CD4-positive, alpha-beta memory T cell (primary cell): ENCODE data around the gene HOXD12. TPM values are rescaled to one million over a fixed set of nuclear protein-coding genes. Genes with fewer than 3 reads are reported as not detected.

Experiments used
- CTCF ChIA-PET: fragments of 350-600 bp; sonication (Branson Sonifier 250); formaldehyde crosslinking; loops from one replicate; lab custom pipeline; 2021; ENCODE audit warnings: inconsistent platforms; ENCODE audit not compliant: partially characterized antibody; lab: Charles Lee
- POLR2A ChIA-PET: fragments of 350-600 bp; sonication (Branson Sonifier 250); formaldehyde crosslinking; loops from one replicate; lab custom pipeline; 2021; ENCODE audit not compliant: partially characterized antibody; lab: Charles Lee
- DNase-seq, 5 donors: peaks; one replicate each; pipeline versions ENCODE4 v3.0.0 to v3.0.0-alpha.2; 2020 to 2022; ENCODE audit warnings: mixed read lengths in 1 of 5
- H3K27ac ChIP-seq: one replicate; pipeline ENCODE4 v1.7.0; 2013; ENCODE audit warnings: low read depth, low read length
- H3K27me3 ChIP-seq: 2 replicates; pipeline ENCODE4 v1.7.0; 2013; ENCODE audit warnings: mild to moderate bottlenecking, low read length, moderate library complexity; ENCODE audit not compliant: insufficient read depth
- H3K36me3 ChIP-seq: 2 replicates; pipeline ENCODE4 v1.7.0; 2013; ENCODE audit warnings: mild to moderate bottlenecking, low read length, moderate library complexity; ENCODE audit not compliant: insufficient read depth
- H3K4me1 ChIP-seq: 2 replicates; pipeline ENCODE4 v1.7.0; 2013; ENCODE audit warnings: mild to moderate bottlenecking, low read length, moderate library complexity; ENCODE audit not compliant: insufficient read depth
- H3K4me3 ChIP-seq, 2 donors: one replicate each; pipeline ENCODE4 v1.7.0; 2013; ENCODE audit warnings: low read length in 2 of 2, mild to moderate bottlenecking in 1 of 2
- H3K9me3 ChIP-seq, 2 donors: one replicate each; pipeline ENCODE4 v1.7.0; 2013; ENCODE audit warnings: low read length in 2 of 2, control low read depth in 1 of 2; ENCODE audit not compliant: control insufficient read depth in 1 of 2
- H3K27ac Mint-ChIP-seq, 7 donors: one replicate each; pipeline ENCODE4 v1.8.0; 2020 to 2021; ENCODE audit warnings: mixed read lengths in 7 of 7, mild to moderate bottlenecking in 6 of 7, inconsistent platforms in 3 of 7, moderate library complexity in 3 of 7
- H3K27me3 Mint-ChIP-seq, 2 donors: one replicate each; pipeline ENCODE4 v1.8.0; 2020 to 2021; ENCODE audit warnings: mixed read lengths in 2 of 2
- H3K36me3 Mint-ChIP-seq, 2 donors: one replicate each; pipeline ENCODE4 v1.8.0; 2020 to 2021; ENCODE audit warnings: mixed read lengths in 2 of 2, inconsistent platforms in 1 of 2, mild to moderate bottlenecking in 1 of 2
- H3K4me1 Mint-ChIP-seq, 4 donors: one replicate each; pipeline ENCODE4 v1.8.0; 2020 to 2021; ENCODE audit warnings: mixed read lengths in 4 of 4, mild to moderate bottlenecking in 1 of 4
- H3K4me3 Mint-ChIP-seq, 8 donors: one replicate each; pipeline ENCODE4 v1.8.0; 2020 to 2021; ENCODE audit warnings: mixed read lengths in 8 of 8, mild to moderate bottlenecking in 7 of 8, moderate library complexity in 6 of 8, inconsistent platforms in 3 of 8
- H3K9me3 Mint-ChIP-seq, 8 donors: one replicate each; pipeline ENCODE4 v1.8.0; 2020 to 2021; ENCODE audit warnings: mixed read lengths in 8 of 8, mild to moderate bottlenecking in 5 of 8, inconsistent platforms in 3 of 8, moderate library complexity in 1 of 8
- intact Hi-C: fragments of 100-400 bp; cut with micrococcal nuclease; formaldehyde crosslinking; loops from one replicate; pipeline ENCODE4 v1.15.1; 2023
- polyA plus RNA-seq, 2 donors: library from polyadenylated mRNA; unstranded; fragments of 300-500 nt; fragmentation: Illumina TruSeq; gene quantifications; one replicate each; pipeline ENCODE4 v1.2.3, GENCODE V29; 2021
- total RNA-seq, 2 experiments: library from RNA; stranded (reverse); gene quantifications; one replicate each; pipeline ENCODE4 v1.2.3, GENCODE V29; 2021

Gene HOXD12
- total and polyA plus RNA-seq, 4 experiments from 2014 or later = not detected

DNA sequence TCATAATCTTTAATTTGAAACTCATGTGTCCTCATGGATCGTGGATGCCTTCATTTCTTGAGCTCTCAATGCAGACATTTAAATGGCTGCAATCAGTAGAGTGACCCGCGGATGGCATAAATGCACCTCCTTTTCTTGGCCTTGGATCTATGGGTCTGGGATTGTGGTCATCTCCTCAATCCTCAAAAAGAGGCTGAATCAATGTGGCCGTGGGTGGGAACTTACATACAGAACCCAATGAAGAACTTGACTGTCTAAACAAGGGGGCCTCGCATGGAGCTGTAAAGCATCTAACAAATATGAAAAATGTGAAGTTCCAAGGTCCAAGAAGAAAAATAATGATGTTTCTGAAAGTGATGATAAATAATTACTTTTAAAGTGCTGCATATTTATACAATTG is 4.2 kb upstream of the HOXD12 start:
- ChIA-PET CTCF (interaction anchor here (0.8 to 4.1 kb wide), 3 partner anchors 37 to 1201 kb away, joined by 3 to 111 read pairs (median 3); no protein-coding TSS in a partner anchor), POLR2A (interaction anchor here (1.9 kb wide), 1 partner anchor 36 kb away, joined by 5 read pairs; no protein-coding TSS in a partner anchor)
- H3K4me3 Mint-ChIP-seq = peak overlapping the region in 1 of 8 donors; percentile 18
- peak overlapping the region in 1 of 7 donors; percentile 28 for H3K27ac Mint-ChIP-seq
- peaks cover 18 to 52% (median 36%) of the 10 kb centered on the region in 4 donors for H3K4me1 Mint-ChIP-seq
- Histone ChIP-seq H3K27ac (no peak overlapping the region), H3K27me3 (peaks cover 81% of the 10 kb centered on the region), H3K4me3 (no peak overlapping the region), H3K4me1 (peaks cover 27% of the 10 kb centered on the region), H3K36me3 (no peaks in the 10 kb centered on the region), H3K9me3 (no peaks in the 10 kb centered on the region)
- DNase-seq = no peak
- H3K36me3 Mint-ChIP-seq = peaks cover 7 to 8% of the 10 kb centered on the region in 2 donors
- intact Hi-C loops = no loop called here
- H3K9me3 Mint-ChIP-seq = peaks cover 0 to 43% (median 27%) of the 10 kb centered on the region in 8 donors
- peaks cover 77 to 79% of the 10 kb centered on the region in 2 donors for H3K27me3 Mint-ChIP-seq

DNA sequence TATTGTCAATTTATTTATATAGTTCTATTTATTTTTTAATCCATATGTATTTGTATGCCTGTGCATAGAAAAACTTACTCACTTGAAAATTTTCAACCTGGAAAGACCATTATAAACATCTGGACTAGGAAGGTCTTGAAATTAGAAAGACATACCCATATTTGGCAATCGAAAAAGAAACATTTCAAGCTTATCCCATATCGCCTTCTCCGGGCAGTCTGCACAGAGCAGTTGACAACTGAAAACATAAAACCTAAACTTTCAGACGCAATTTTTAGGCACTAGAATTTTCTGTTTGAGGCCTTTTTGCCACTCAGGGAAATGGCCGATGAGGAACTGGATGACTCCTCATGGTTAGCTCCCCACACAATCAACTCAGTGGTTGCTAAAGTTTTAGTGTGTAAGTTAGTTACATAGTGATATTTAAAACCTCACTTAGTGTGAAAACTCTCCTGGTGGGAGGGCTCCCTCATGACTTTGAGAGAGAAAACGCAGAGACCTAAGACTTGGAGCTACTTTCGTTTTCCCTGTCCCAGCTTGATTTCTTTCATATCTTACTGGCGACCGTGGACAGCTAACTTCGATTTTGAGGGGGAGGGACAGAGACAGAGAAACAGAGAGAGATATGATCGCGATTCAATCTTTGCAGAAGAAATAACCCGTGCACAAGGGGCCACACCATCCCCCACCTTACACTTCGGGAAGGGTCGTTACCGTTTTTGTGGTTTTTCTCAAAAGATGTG is 3.2 kb upstream of the HOXD12 start:
- peaks cover 0 to 41% (median 20%) of the 10 kb centered on the region in 8 donors for H3K9me3 Mint-ChIP-seq
- H3K27me3 Mint-ChIP-seq = peaks cover 77 to 78% of the 10 kb centered on the region in 2 donors
- peak overlapping the region in 2 of 7 donors; percentile 75 to 83 for H3K27ac Mint-ChIP-seq
- Histone ChIP-seq H3K36me3 (no peaks in the 10 kb centered on the region), H3K9me3 (no peaks in the 10 kb centered on the region), H3K4me3 (peak overlapping the region; percentile 1 to 54), H3K4me1 (peaks cover 27% of the 10 kb centered on the region), H3K27ac (no peak overlapping the region), H3K27me3 (peaks cover 80% of the 10 kb centered on the region)
- intact Hi-C loops = loop anchor here (1.0 to 2.0 kb wide), 3 partner anchors 8 to 1060 kb away; no protein-coding TSS in a partner anchor
- ChIA-PET POLR2A (interaction anchor here (1.2 to 1.9 kb wide), 2 partner anchors 11 to 35 kb away, joined by 3 to 5 read pairs; no protein-coding TSS in a partner anchor), CTCF (interaction anchor here (0.7 to 4.1 kb wide), 17 partner anchors 11 to 1200 kb away, joined by 3 to 111 read pairs (median 3); no protein-coding TSS in a partner anchor)
- peak overlapping the region; percentile 51 to 87 (median 82) for H3K4me3 Mint-ChIP-seq
- DNase-seq = no peak
- H3K36me3 Mint-ChIP-seq = peaks cover 7 to 8% of the 10 kb centered on the region in 2 donors
- H3K4me1 Mint-ChIP-seq = peaks cover 18 to 47% (median 35%) of the 10 kb centered on the region in 4 donors

DNA sequence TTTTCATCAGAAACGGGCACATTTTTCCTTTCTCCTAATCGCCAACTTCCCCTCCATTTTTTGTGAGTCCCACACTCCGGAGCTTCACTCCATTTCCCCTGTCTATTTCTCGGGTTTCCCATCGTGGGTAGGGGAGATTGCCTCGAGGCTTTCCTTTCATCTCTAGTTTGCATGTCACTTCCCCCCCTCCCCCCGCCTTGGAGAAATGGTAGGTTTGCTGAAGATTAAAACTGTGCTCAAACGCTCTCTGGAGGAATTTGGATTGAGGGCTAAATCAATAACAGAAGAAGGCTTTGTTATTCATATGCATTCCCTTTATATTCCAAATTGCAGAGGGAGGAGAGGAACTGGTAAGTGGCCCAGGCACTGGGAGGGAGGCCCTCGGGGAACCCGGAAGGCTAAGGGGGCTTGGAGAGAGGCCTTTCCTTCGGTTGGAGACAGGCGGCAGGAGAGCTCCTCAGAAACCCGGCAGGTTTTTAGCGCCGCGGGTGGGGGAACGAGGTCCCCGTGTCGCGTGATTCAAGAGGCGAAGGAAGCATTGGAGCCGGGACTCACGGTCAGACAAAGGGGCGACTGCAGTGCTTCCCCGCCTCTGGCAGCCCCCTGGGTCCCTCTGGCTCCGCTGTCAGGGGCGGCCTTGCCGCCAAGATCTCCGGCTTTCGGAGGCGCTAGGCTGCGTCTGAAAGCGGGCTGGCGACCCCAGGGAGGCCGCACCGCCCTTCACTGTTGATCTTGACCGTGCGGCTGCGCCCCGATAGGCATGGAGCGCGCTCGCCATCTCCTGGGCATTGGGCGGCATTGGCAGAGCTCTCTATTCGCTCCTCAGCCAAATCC is 2.4 kb upstream of the HOXD12 start:
- peak in 4 of 5 donors; percentile 56 to 61 (median 56) for DNase-seq
- Mint-ChIP-seq H3K27ac (peak overlapping the region in 3 of 7 donors; percentile 3 to 83 (median 42)), H3K36me3 (peaks cover 0 to 8% of the 10 kb centered on the region in 2 donors), H3K4me1 (peaks cover 12 to 39% (median 28%) of the 10 kb centered on the region in 4 donors), H3K9me3 (peaks cover 0 to 34% (median 16%) of the 10 kb centered on the region in 8 donors), H3K27me3 (peaks cover 77 to 78% of the 10 kb centered on the region in 2 donors), H3K4me3 (peak overlapping the region; percentile 51 to 87 (median 82))
- ChIA-PET CTCF (interaction anchor here (0.5 to 4.1 kb wide), 28 partner anchors 8 to 1400 kb away, joined by 3 to 111 read pairs (median 3); partner anchors contain the start of gene LNPK), POLR2A (interaction anchor here (1.2 kb wide), 1 partner anchor 12 kb away, joined by 3 read pairs; no protein-coding TSS in a partner anchor)
- peaks cover 27% of the 10 kb centered on the region for H3K4me1 ChIP-seq
- H3K27me3 ChIP-seq = peaks cover 78% of the 10 kb centered on the region
- H3K27ac ChIP-seq = no peak overlapping the region
- H3K4me3 ChIP-seq = peak overlapping the region; percentile 1 to 54
- H3K36me3 ChIP-seq = no peaks in the 10 kb centered on the region
- intact Hi-C loops = loop anchor here (1.0 to 2.0 kb wide), 4 partner anchors 9 to 1060 kb away; no protein-coding TSS in a partner anchor
- no peaks in the 10 kb centered on the region for H3K9me3 ChIP-seq

GRCh38 chr2:176097820-176098365 is 1.7 kb upstream of the HOXD12 start:
- H3K36me3 Mint-ChIP-seq = peaks cover 0 to 8% of the 10 kb centered on the region in 2 donors
- no peak overlapping the region for H3K27ac ChIP-seq
- no peak for DNase-seq
- intact Hi-C loops = loop anchor here (1.0 to 2.0 kb wide), 3 partner anchors 19 to 1061 kb away; no protein-coding TSS in a partner anchor
- peak overlapping the region in 1 of 2 donors; percentile 54 for H3K4me3 ChIP-seq
- H3K27ac Mint-ChIP-seq = peak overlapping the region in 2 of 7 donors; percentile 3 to 83
- POLR2A ChIA-PET = no interaction called here
- peaks cover 12 to 39% (median 28%) of the 10 kb centered on the region in 4 donors for H3K4me1 Mint-ChIP-seq
- H3K27me3 ChIP-seq = peaks cover 85% of the 10 kb centered on the region
- no peaks in the 10 kb centered on the region for H3K36me3 ChIP-seq
- H3K9me3 Mint-ChIP-seq = peaks cover 0 to 34% (median 19%) of the 10 kb centered on the region in 8 donors
- peaks cover 83 to 85% of the 10 kb centered on the region in 2 donors for H3K27me3 Mint-ChIP-seq
- H3K9me3 ChIP-seq = no peaks in the 10 kb centered on the region
- peak overlapping the region; percentile 51 to 87 (median 82) for H3K4me3 Mint-ChIP-seq
- CTCF ChIA-PET = interaction anchor here (0.5 to 4.1 kb wide), 22 partner anchors 9 to 1401 kb away, joined by 3 to 111 read pairs (median 3); partner anchors contain the start of gene LNPK
- H3K4me1 ChIP-seq = peaks cover 27% of the 10 kb centered on the region

DNA sequence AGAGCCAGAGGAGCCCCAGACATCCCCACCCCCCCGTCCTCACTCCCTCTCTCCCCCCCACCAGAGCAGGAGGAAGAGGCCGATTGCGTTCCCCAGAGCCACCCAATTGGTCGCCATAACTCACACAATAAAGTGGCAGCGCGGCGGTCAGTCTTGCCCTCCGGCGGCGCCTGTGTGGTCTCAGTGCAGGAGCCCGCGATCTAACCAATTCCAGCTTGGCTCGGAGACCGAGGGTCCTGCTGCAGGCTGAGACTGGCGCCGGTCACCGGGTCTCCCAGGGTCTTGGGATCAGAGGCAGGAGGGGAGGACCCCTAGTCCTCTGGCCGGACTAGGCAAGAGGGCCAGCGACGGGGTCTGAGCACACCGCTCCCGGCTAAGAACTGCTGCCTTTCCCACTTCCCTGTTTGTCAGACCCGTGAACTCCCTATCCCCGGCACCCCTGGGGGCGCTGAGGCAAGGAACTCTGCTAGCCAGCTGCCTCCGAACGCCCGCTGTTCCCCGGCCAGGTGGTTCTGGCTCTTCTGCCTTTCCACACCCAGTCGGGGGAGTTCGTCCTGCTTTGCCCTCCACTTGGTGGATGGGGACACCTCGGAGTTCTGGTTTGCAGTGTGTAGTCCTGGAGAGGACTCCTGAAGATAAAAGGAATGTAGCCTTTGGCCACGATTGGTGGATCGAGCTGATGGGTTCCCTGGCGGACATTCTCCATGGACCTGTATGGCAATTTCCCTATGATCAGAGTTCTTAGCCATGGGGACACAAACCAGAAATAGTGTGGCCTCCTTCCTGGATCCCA is 1.0 kb upstream of the HOXD12 start:
- DNase-seq = no peak
- peaks cover 84 to 85% of the 10 kb centered on the region in 2 donors for H3K27me3 Mint-ChIP-seq
- peaks cover 23% of the 10 kb centered on the region for H3K4me1 ChIP-seq
- peaks cover 12 to 33% (median 23%) of the 10 kb centered on the region in 4 donors for H3K4me1 Mint-ChIP-seq
- no peaks in the 10 kb centered on the region for H3K36me3 ChIP-seq
- H3K9me3 Mint-ChIP-seq = peaks cover 0 to 28% (median 17%) of the 10 kb centered on the region in 8 donors
- no peaks in the 10 kb centered on the region for H3K9me3 ChIP-seq
- intact Hi-C loops = no loop called here
- POLR2A ChIA-PET = no interaction called here
- peak overlapping the region in 4 of 8 donors; percentile 20 to 73 (median 28) for H3K4me3 Mint-ChIP-seq
- H3K27ac Mint-ChIP-seq = peak overlapping the region in 2 of 7 donors; percentile 29 to 83
- CTCF ChIA-PET = interaction anchor here (0.9 to 4.1 kb wide), 10 partner anchors 10 to 1401 kb away, joined by 3 to 111 read pairs (median 5); no protein-coding TSS in a partner anchor
- peaks cover 0 to 8% of the 10 kb centered on the region in 2 donors for H3K36me3 Mint-ChIP-seq
- no peak overlapping the region for H3K27ac ChIP-seq
- H3K27me3 ChIP-seq = peaks cover 85% of the 10 kb centered on the region
- H3K4me3 ChIP-seq = no peak overlapping the region
